HCT116 (cell line): Measurements from ENCODE around the gene TASL. TPM values are rescaled to one million over a fixed set of nuclear protein-coding genes. Genes with fewer than 3 reads are reported as not detected.

Experiments used
- ATAC-seq: fragments of 200-7000 bp; cut with Tn5 transposase; 2 replicates; pipeline ENCODE4 v1.9.1; 2020; ENCODE audit warnings: mild to moderate bottlenecking, moderate library complexity
- BruUV-seq: library from RNA; stranded (reverse); fragments of 400-500 nt; replicated peaks from 2 replicates; lab custom pipeline; 2021; lab: Mats Ljungman, UMichigan
- CTCF ChIA-PET: fragments of 300-600 bp; sonication (Branson Sonifier 250); formaldehyde crosslinking; loops from one replicate; lab custom pipeline; 2021; ENCODE audit warnings: antibody characterized with exemption; lab: Charles Lee
- POLR2A ChIA-PET: fragments of 300-600, 350-600 bp; sonication (Branson Sonifier 250); formaldehyde crosslinking; loops from one replicate; lab custom pipeline; 2021; ENCODE audit warnings: antibody characterized with exemption; lab: Charles Lee
- RAD21 ChIA-PET, 2 experiments: fragments of 300-600 bp; sonication (Branson Sonifier 250); formaldehyde crosslinking; loops; one replicate each; lab custom pipeline; 2023; ENCODE audit warnings: low total read pairs in 2 of 2; ENCODE audit not compliant: uncharacterized antibody in 2 of 2, unreplicated experiment in 2 of 2, low non-redundant PET in 1 of 2; lab: Charles Lee
- DNase-seq: peaks from one replicate; pipeline ENCODE4 v3.0.0-alpha.2; 2010; ENCODE audit warnings: low read depth, low spot score
- H2AFZ ChIP-seq: fragments of 200-600 bp; shearing (Covaris generic), sonication (generic); 2 replicates; pipeline ENCODE4 v1.6.1; 2017; ENCODE audit warnings: low read depth, mixed run types, mixed read lengths, antibody characterized with exemption, low read length; ENCODE audit not compliant: poor library complexity, severe bottlenecking
- H3K27ac ChIP-seq: 2 replicates; pipeline ENCODE4 v1.5.1; 2012; ENCODE audit warnings: low read depth, low read length
- H3K27me3 ChIP-seq: fragments of 200-600 bp; sonication (generic); 2 replicates; pipeline ENCODE4 v1.6.1; 2016; ENCODE audit warnings: mixed run types, low read length, mixed read lengths; ENCODE audit not compliant: insufficient read depth
- H3K36me3 ChIP-seq, 2 experiments: fragments of 200-500 bp in 1 of 2; fragments of 200-600 bp in 1 of 2; sonication (Bioruptor generic) in 1 of 2; sonication (generic) in 1 of 2; 2 replicates each; pipeline versions ENCODE4 v1.5.1 to v1.6.1; 2014 to 2016; ENCODE audit warnings: low read length in 2 of 2, inconsistent platforms in 1 of 2, mixed read lengths in 1 of 2, mixed run types in 1 of 2; ENCODE audit not compliant: insufficient read depth in 2 of 2, control insufficient read depth in 1 of 2
- H3K4me1 ChIP-seq, 2 experiments: fragments of 200-600 bp in 1 of 2; sonication (generic) in 1 of 2; 2 replicates each; pipeline versions ENCODE4 v1.5.1 to v1.6.1; 2012 to 2017; ENCODE audit warnings: low read length in 2 of 2, inconsistent platforms in 1 of 2, mild to moderate bottlenecking in 1 of 2, mixed read lengths in 1 of 2, mixed run types in 1 of 2, moderate library complexity in 1 of 2; ENCODE audit not compliant: insufficient read depth in 2 of 2, control insufficient read depth in 1 of 2
- H3K4me2 ChIP-seq: fragments of 200-600 bp; sonication (generic); 2 replicates; pipeline ENCODE4 v1.6.1; 2017; ENCODE audit warnings: mixed run types, low read length, mixed read lengths
- H3K4me3 ChIP-seq, 2 experiments: fragments of 200-600 bp in 1 of 2; sonication (generic) in 1 of 2; replicated peaks in 1 of 2; 2 replicates each; pipeline ENCODE4 v1.5.1; 2011 to 2016; ENCODE audit warnings: low read length in 2 of 2, control low read depth in 1 of 2, low read depth in 1 of 2, mild to moderate bottlenecking in 1 of 2, mixed read lengths in 1 of 2, mixed run types in 1 of 2
- H3K79me2 ChIP-seq: fragments of 200-600 bp; sonication (generic); 2 replicates; pipeline ENCODE4 v1.6.1; 2017; ENCODE audit warnings: mild to moderate bottlenecking, mixed run types, low read length, moderate library complexity, mixed read lengths; ENCODE audit not compliant: insufficient read depth
- H3K9ac ChIP-seq: fragments of 200-600 bp; sonication (generic); 2 replicates; pipeline ENCODE4 v1.6.1; 2016; ENCODE audit warnings: low read length, mixed read lengths
- H3K9me2 ChIP-seq: fragments of 200-600 bp; sonication (generic), shearing (Covaris generic); 2 replicates; pipeline ENCODE4 v1.6.1; 2017; ENCODE audit warnings: mixed run types, mild to moderate bottlenecking, moderate library complexity; ENCODE audit not compliant: insufficient read depth
- H3K9me3 ChIP-seq, 2 experiments: fragments of 200-500 bp in 1 of 2; fragments of 200-600 bp in 1 of 2; sonication (Bioruptor generic) in 1 of 2; sonication (generic) in 1 of 2; 2 replicates each; pipeline ENCODE4 v1.6.1; 2014 to 2017; ENCODE audit warnings: low read length in 2 of 2, mixed read lengths in 2 of 2, inconsistent platforms in 1 of 2, low read depth in 1 of 2, mild to moderate bottlenecking in 1 of 2, mixed run types in 1 of 2, moderate library complexity in 1 of 2; ENCODE audit not compliant: control insufficient read depth in 1 of 2, insufficient read depth in 1 of 2
- H4K20me1 ChIP-seq: fragments of 200-600 bp; sonication (generic), shearing (Covaris generic); 2 replicates; pipeline ENCODE4 v1.6.1; 2017; ENCODE audit warnings: mixed run types, mild to moderate bottlenecking, moderate library complexity; ENCODE audit not compliant: insufficient read depth
- ATF3 ChIP-seq: IDR thresholded peaks from 2 replicates; pipeline ENCODE4 v1.6.1; 2012
- CBX3 ChIP-seq: IDR thresholded peaks from 2 replicates; pipeline ENCODE4 v1.6.1; 2012; ENCODE audit warnings: low read depth
- EZH2 ChIP-seq: fragments of 200-600 bp; sonication (generic); IDR thresholded peaks from 2 replicates; pipeline ENCODE4 v1.6.1; 2017; ENCODE audit warnings: antibody characterized with exemption, mixed run types
- MAX ChIP-seq: IDR thresholded peaks from 2 replicates; pipeline ENCODE4 v1.6.1; 2012
- REST ChIP-seq: IDR thresholded peaks from 2 replicates; pipeline ENCODE4 v1.6.1; 2012; ENCODE audit warnings: low read depth
- SIN3A ChIP-seq: IDR thresholded peaks from 2 replicates; pipeline ENCODE4 v1.6.1; 2012; ENCODE audit warnings: low read depth
- SP1 ChIP-seq: IDR thresholded peaks from 2 replicates; pipeline ENCODE4 v1.6.1; 2012; ENCODE audit warnings: low read depth
- TCF7L2 ChIP-seq: IDR thresholded peaks from 2 replicates; pipeline ENCODE4 v1.7.0; 2011; ENCODE audit warnings: borderline replicate concordance, inconsistent platforms; ENCODE audit not compliant: insufficient read depth, insufficient read length; ENCODE audit errors: extremely low read depth
- YY1 ChIP-seq: IDR thresholded peaks from 2 replicates; pipeline ENCODE4 v1.6.1; 2011; ENCODE audit warnings: low read length, low read depth, moderate library complexity, mild to moderate bottlenecking; ENCODE audit not compliant: insufficient replicate concordance; ENCODE audit errors: extremely low read depth
- ZFX ChIP-seq: fragments of 450-650 bp; IDR thresholded peaks from 2 replicates; pipeline ENCODE4 v1.6.1; 2017
- intact Hi-C: fragments of 100-400 bp; cut with micrococcal nuclease; formaldehyde crosslinking; loops from 2 replicates; pipeline ENCODE4 v1.10.0; 2022
- total RNA-seq: library from RNA; stranded (reverse); gene quantifications from one replicate; pipeline ENCODE4 v1.2.1, GENCODE V29; 2021; ENCODE audit not compliant: unreplicated experiment

TASL gene
- total RNA-seq, 1 experiment from 2014 or later = not detected

- TF ChIP-seq SIN3A = no peak
- TF ChIP-seq SP1 = no peak
- no peak for TF ChIP-seq TCF7L2
- H3K4me2 ChIP-seq = no peak overlapping the region
- no peaks in the 10 kb centered on the region for H3K27me3 ChIP-seq
- H3K9ac ChIP-seq = no peak overlapping the region
- H3K27ac ChIP-seq = no peak overlapping the region
- intact Hi-C loops = no loop called here
- H3K36me3 ChIP-seq = no peaks in the 10 kb centered on the region
- H3K4me3 ChIP-seq = no peak overlapping the region
- H3K9me2 ChIP-seq = no peaks in the 10 kb centered on the region
- no peaks in the 10 kb centered on the region for H3K9me3 ChIP-seq
- no peaks in the 10 kb centered on the region for H3K79me2 ChIP-seq
- ATAC-seq (no peak), DNase-seq (no peak)
- POLR2A ChIA-PET = no interaction called here
- no peak overlapping the region for H2AFZ ChIP-seq
- CTCF ChIA-PET = no interaction called here
- RAD21 ChIA-PET = no interaction called here
- no peaks in the 10 kb centered on the region for H4K20me1 ChIP-seq
- H3K4me1 ChIP-seq = no peaks in the 10 kb centered on the region
- BruUV-seq = no TSS peak
Measured at GRCh38 chrX:30576881-30577280, 685 bp downstream of the TASL start.

- BruUV-seq = no TSS peak
- Histone ChIP-seq H3K4me3 (no peak overlapping the region), H3K27me3 (no peaks in the 10 kb centered on the region), H3K27ac (no peak overlapping the region), H3K4me2 (no peak overlapping the region), H3K36me3 (no peaks in the 10 kb centered on the region), H2AFZ (no peak overlapping the region), H3K4me1 (no peaks in the 10 kb centered on the region), H3K79me2 (no peaks in the 10 kb centered on the region), H3K9ac (no peak overlapping the region), H3K9me2 (no peaks in the 10 kb centered on the region), H3K9me3 (no peaks in the 10 kb centered on the region), H4K20me1 (no peaks in the 10 kb centered on the region)
- ATAC-seq = no peak
- TF ChIP-seq ATF3 = no peak
- no peak for TF ChIP-seq YY1
- TF ChIP-seq EZH2 = no peak
- TF ChIP-seq CBX3 = no peak
- no peak for TF ChIP-seq REST
- TF ChIP-seq ZFX = no peak
- TF ChIP-seq MAX = no peak
- CTCF ChIA-PET = no interaction called here
- intact Hi-C loops = no loop called here
- POLR2A ChIA-PET = no interaction called here
- DNase-seq = no peak
- RAD21 ChIA-PET = no interaction called here
Measured at GRCh38 chrX:30573125-30573524, 4.4 kb downstream of the TASL start.
